ENCODE results near the gene RETREG2. TPM values are rescaled to one million over a fixed set of nuclear protein-coding genes. Genes with fewer than 3 reads are reported as not detected.

RETREG2 gene
- total RNA-seq, 1 donor from 2014 or later, result 57.7 TPM

GRCh38 chr2:219214141-219214540 lies 36.1 kb downstream of the RETREG2 start:
- no peak for DNase-seq (ENCODE audit: low read depth in 2 of 2)

DNA sequence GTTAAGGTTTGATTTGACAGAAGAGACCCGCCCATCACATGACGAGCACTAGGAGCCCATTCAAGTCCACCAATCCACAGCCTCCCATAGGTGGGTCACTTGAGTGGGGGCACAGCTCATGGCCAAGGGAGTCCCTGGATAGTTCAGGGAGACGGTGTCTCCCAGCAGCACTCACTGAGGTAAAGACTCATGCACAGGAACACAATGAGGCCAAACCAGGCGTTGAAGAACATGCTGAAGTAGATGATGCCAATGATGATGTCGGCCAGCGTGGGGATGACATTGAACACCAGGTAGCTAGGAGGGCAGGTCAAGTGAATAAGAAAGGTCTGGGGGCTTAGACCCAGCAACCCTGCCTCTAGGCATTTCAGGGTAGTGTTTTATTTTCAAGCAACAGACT lies 36.7 kb downstream of the RETREG2 start:
- no peak for DNase-seq (ENCODE audit: low read depth in 2 of 2)

DNA sequence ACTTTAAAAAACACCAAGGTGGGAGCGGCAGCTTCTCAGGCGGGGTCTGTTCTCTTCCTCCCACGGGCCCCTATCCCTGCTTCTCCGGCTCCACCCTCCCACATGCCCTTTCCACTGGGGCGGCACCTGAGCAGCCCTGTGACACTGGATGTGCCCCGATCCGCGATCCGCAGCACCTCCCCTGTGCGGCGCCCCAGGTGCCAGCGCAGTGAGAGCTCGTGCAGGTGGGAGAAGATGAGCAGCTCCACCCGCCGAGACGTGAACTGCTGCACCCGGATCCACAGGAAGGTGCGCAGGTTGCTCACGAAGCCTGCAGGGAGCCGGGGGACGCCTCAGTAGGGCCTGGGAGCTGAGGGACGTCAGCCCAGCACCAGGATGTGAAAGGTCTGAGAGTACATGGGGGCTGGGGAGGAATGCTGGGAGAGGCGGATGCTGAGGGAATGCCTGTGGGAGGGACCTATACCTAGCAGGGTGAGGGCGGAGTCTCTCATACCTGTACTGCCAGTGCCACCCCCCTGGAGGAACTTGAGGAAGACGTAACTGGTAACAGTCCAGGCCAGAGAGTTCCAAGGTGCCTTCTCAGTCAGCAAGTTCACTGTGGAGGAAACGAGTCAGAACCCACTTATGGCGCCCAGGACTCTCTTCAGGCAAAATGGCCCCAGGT lies 37.9 kb downstream of the RETREG2 start:
- no peak for DNase-seq (ENCODE audit: low read depth in 2 of 2)

DNA sequence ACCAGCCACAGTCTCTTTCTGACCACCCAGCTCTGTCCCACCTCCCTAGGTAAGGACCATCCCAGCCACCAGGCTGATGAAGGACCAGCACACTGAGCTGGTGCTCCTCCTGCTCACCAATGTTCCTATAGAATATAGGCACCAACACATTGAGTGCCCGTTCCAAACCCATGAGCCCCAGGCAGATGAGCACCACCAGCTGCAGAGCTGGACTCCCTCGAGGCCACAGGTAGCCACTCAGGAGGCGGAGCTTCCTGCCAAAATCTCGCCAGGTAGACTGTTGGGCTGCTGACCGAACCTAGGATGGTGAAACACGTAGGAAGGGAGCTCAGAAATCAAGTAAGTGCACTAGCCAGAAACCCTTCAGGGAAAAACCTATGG lies 38.5 kb downstream of the RETREG2 start:
- DNase-seq (ENCODE audit: low read depth in 2 of 2), result no peak

- peak; percentile 70 to 79 for DNase-seq (ENCODE audit: low read depth in 2 of 2)
Observed at GRCh38 chr2:219218217-219218731, 40.2 kb downstream of the RETREG2 start.

GRCh38 chr2:219218732-219219701 lies 40.9 kb downstream of the RETREG2 start, which contains the start of gene ABCB6:
Gene ABCB6, minus strand, starts transcription at chr2:219218958. Its CDS starts 285 bp downstream, at chr2:219218673.
- peak; percentile 89 to 96 for DNase-seq (ENCODE audit: low read depth in 2 of 2)

- DNase-seq (ENCODE audit: low read depth in 2 of 2), result no peak
Observed at GRCh38 chr2:219219784-219220532, 41.9 kb downstream of the RETREG2 start.

DNA sequence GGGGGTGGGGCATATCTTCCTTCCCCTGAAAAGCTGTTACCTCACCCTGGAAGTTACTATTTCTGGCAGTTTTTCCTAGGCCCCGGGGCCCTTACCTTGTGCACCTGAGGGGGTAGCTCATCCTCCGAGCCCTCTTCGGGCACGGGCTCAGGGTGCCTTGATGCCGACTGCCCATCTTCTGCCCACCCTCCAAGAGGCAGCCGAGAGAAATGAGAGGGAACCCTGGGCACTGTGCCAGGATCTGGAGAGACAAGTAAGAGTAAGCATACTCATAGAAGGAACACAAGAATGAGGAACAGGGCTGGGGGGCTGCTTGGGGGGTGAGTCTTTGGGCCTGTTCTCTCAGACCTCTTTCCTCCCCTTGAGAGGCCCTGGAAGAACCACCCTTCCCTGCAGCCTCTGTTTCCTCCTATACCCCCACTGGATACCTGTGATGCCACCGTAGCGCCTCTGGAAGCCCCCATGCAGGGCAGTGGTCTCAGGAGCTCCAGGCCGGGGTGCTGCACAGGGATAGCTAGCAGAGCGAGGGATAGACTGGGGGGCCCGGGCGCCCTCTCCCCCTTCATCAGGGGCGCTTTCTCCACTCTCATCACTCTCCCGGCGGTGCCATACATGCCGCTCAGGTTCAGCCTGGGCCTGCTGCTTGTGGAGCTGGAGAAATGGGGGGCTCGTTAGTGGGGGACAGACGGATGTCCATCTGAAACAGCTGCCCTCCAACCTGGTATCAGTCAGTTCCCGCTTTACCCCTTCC lies 42.8 kb downstream of the RETREG2 start:
- no peak for DNase-seq (ENCODE audit: low read depth in 2 of 2)

DNA sequence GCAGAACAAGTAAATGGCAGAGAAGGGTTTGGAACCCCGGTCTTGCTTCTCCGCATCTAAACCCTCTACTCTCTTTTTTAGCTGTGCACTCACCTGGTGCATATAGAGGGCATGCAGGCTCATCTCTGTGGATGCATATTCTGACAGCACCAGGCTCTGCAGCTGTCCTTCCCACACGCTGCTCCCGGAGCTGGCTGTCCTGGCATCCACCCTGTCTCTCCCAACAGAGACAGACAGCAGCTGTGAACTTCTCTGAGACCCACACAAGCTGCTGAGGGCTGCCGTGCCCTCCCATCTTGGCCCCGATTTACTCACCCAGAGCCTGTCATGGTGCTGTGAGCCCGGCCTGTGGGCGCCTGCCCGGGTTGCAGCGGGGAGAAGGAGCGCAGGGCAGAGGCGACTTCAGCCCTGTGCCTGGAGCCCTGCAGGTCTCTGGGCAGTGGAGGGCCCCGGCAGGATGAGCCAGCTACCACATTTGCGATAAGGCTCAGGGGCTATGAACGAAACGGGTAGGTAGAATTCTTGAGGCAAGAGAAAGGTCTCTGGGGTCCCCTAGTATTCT lies 44.0 kb downstream of the RETREG2 start:
- no peak for DNase-seq (ENCODE audit: low read depth in 2 of 2)

DNA sequence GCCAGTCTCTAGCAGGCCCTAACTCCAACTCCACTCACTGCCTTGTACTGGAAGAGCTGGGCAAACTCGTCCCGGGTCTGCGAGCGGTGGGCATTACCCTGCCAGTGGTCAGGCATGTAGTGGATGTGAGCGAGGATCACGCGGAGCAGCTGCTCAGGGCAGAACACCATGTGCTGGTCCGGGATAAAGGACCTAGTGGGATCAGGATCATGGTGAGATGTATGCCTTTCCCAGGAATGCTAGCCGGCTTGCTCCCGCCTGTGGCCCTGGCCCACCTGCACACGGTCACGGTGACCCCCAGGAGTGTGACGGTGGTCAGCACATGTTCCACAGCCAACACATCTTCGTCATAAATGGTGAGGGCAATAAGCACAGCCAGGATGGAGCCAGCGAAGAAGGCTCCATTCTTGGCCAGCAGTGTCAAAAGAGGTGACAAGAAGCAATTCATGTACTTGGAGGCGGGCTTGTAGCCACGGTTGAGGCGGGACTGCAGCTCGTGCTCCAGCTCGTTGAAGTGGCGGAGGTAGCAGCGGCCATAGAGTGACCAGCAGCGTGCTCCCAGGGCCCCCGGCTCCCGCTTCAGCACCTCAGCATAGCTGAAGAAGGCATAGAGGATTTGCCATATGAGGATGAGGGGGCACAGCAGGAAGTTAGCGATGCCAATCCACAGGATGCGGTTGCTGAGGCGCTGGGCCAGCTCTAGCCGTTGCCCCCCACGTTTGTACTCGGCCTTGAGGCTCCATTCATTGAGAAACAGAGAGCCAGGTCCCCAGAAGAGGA lies 45.9 kb downstream of the RETREG2 start:
- DNase-seq (ENCODE audit: low read depth in 2 of 2), result no peak

GRCh38 chr2:219225350-219225749 lies 47.3 kb downstream of the RETREG2 start:
- DNase-seq (ENCODE audit: low read depth in 2 of 2), result no peak

GRCh38 chr2:219228041-219228910 lies 50.2 kb downstream of the RETREG2 start:
- no peak for DNase-seq (ENCODE audit: low read depth in 2 of 2)

GRCh38 chr2:219228911-219229304 lies 50.8 kb downstream of the RETREG2 start:
- DNase-seq (ENCODE audit: low read depth in 2 of 2), result no peak

DNA sequence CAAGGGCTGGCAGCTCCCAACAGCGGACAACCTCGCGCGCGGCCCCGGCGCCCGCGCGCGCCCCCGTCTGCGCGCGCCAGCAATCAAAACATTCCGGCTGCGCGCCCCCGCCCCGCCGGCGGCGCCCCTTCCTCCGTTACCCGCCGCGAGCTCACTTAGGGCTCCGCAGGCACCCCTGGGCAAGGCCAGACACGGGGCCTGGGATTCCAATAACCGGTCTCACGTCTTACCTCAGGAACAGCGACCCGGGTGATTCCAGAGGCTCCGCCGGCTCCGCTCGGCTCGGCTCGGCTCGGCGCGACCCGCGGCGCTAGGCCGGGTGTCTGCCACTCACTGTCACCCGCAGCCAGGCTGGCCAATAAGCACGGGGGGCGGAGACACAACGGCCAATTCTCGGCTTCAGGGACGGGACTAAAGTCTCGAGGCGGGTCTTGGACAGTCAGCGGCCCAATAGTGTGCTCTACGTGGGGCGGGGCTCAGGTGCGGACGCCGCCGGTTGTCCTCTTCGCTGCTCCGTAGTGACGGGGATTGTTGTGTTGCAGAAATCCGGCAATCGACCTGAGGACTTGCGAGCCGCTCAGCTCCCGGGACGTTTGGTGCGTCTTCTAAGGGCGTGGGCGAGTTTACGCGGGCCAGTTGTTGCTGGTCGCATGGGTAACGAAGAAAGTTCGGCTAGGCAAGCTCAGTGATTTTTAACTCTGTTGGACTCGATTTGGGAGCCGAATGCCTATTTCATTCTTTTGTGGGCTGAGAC lies 51.4 kb downstream of the RETREG2 start, which contains the start of the genes ANKZF1 and ATG9A:
TSS of gene ANKZF1 (plus strand) at position 502 of the 754 bp plus-strand sequence. CDS start 452 bp downstream, outside the sequence.
TSS of gene ATG9A (minus strand) at position 332 of the 754 bp plus-strand sequence. CDS start 1,612 bp downstream, outside the sequence.
- peak; percentile 99 for DNase-seq (ENCODE audit: low read depth in 2 of 2)

DNA sequence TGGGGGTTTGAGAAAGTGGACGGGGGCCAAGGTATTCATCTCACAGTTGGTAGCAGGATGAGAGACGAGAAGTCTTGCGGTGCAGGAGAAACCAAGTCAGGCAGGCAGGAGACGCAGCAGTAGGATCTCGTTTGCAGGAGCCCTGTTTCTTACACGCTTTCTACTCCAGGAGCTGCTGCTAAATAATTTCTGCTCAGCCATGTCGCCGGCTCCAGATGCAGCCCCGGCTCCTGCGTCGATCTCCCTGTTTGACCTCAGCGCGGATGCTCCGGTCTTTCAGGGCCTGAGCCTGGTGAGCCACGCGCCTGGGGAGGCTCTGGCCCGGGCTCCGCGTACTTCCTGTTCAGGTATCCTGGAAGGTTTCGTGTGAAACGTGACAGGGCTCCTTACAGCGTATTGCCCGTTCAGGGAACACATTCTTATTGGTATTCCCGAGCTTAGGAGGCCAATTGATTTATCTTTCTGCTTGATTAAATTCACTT lies 52.0 kb downstream of the RETREG2 start:
- peak; percentile 39 to 54 for DNase-seq (ENCODE audit: low read depth in 2 of 2)

- no peak for DNase-seq (ENCODE audit: low read depth in 2 of 2)
Observed at GRCh38 chr2:219234331-219234730, 56.3 kb downstream of the RETREG2 start.
